Activated naive CD4-positive, alpha-beta T cell treated with Interleukin-2 at 50 U/mL for 16 hours (primary cell): Measurements from ENCODE around the gene NRK.
"Not testable (repeated sequence)": the region's sequence is repeated elsewhere in the genome, so short reads cannot be mapped to it uniquely, and the experiment has no call there.

Source experiments
- DNase-seq: peaks from one replicate; pipeline ENCODE4 v3.0.0-alpha.2; 2020

The NRK gene, protein sequence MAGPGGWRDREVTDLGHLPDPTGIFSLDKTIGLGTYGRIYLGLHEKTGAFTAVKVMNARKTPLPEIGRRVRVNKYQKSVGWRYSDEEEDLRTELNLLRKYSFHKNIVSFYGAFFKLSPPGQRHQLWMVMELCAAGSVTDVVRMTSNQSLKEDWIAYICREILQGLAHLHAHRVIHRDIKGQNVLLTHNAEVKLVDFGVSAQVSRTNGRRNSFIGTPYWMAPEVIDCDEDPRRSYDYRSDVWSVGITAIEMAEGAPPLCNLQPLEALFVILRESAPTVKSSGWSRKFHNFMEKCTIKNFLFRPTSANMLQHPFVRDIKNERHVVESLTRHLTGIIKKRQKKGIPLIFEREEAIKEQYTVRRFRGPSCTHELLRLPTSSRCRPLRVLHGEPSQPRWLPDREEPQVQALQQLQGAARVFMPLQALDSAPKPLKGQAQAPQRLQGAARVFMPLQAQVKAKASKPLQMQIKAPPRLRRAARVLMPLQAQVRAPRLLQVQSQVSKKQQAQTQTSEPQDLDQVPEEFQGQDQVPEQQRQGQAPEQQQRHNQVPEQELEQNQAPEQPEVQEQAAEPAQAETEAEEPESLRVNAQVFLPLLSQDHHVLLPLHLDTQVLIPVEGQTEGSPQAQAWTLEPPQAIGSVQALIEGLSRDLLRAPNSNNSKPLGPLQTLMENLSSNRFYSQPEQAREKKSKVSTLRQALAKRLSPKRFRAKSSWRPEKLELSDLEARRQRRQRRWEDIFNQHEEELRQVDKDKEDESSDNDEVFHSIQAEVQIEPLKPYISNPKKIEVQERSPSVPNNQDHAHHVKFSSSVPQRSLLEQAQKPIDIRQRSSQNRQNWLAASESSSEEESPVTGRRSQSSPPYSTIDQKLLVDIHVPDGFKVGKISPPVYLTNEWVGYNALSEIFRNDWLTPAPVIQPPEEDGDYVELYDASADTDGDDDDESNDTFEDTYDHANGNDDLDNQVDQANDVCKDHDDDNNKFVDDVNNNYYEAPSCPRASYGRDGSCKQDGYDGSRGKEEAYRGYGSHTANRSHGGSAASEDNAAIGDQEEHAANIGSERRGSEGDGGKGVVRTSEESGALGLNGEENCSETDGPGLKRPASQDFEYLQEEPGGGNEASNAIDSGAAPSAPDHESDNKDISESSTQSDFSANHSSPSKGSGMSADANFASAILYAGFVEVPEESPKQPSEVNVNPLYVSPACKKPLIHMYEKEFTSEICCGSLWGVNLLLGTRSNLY (N-terminal part only)

DNA sequence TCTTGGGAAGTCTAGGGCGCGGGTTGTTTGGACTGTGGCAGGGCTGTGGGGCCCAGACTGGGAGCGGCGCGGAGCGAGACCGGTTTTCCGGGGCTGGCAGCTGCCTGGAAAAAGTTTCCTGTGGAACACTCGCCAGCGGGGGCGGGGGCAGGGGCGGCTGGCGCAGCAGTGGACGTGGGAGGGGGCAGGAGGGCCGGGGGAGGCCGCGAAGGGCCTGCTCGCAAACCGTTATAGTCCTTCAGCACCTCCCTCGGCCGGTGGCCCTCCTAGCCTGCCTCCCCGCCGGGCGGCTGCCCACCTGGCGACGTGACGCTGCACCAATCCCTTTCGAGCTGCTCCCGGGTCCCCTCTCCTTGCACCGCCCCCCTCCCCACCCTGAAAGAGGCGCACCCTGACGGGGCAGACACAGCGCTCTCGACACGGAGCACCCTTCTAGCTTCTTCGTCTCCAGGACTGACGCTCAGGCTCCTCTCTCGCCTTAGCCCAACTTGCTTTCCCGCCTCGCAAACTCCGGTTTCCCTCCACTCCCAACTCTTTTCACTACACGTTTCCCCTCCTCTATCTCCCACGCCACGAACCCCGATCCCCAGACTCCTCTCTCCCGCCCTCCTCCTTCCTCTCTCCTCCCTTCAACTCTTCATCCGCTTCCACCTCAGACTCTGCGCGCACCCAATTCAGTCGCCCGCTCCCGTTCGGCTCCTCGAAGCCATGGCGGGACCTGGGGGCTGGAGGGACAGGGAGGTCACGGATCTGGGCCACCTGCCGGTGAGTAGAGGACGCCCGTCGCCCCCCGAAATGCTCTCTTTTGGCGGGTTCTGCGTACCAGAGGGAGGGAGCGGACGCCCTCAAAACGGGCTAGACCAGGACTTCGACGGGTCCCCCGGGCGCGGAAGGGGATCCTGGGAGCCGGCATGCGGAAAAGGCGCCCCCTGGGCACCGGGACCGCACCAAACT is at the start of gene NRK:
Gene NRK, plus strand, starts transcription at position 402 of the 954 bp plus-strand sequence. Its CDS starts 307 bp downstream, at position 709.
- DNase-seq, result no peak

DNA sequence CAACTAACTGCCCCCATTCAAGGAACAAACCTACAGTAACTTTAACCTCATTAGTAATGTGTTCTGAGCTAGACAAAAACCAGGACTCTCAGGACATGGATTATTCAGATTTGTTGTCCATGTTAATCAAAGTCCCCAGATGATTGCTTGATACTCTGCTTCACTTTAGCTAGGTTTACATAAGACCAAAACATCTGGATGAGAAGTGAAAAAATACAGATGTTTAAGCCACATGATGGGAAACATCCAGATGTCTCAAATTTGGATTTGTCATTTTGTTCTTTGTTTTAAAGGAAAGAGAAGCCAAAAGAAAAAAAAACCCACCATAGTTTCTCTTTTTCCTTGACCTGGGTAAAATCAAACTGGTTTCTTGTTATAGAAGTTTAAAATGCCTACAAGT is 48.5 kb upstream of the NRK start:
- DNase-seq, result no peak

DNA sequence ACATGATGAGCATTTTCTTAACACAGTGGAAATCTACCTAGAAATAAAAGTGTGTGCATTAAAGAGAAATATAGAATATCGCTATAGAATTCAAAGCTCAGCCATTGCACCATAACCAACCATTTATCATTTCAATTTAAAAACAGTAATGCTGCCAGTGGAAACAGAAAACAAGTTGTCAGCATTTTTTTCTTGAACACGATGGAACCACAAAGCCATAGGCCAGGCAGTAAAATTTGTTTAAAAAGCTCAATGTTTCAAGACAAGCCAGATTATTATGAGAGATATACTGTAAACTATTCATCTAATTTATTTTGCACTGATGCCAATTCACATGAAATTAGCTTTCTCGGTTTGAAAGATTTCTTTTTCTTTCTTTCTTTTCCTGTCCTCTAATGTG is 46.7 kb upstream of the NRK start:
- no peak for DNase-seq

DNA sequence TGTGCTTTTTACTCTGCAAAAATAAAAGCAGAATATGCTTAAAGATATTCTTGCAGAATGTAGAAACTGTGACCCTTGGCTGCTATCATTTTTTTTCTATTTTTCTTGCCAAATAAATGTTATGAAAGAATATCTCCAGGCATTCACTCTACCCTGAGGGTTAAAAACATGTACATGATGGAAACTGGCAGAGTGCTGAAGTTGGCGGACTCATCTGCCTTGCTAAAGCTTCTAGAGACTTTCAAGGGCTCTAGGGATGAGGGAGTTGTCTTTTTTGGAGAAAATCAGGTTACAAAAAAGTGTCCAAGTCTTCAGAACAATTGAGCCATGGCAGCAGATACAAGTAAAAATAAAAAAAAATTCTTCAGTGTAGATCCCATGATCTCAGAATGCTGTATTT is 40.5 kb upstream of the NRK start:
- DNase-seq, result no peak

DNA sequence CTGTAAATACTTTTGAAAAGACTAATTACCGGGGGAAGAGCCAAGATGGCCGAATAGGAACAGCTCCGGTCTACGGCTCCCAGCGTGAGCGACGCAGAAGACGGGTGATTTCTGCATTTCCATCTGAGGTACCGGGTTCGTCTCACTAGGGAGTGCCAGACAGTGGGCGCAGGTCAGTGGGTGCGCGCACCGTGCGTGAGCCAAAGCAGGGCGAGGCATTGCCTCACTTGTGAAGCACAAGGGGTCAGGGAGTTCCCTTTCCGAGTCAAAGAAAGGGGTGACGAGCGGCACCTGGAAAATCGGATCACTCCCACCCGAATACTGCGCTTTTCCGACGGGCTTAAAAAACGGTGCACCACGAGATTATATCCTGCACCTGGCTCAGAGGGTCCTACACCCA is 25.5 kb upstream of the NRK start:
- not testable (repeated sequence) for DNase-seq

DNA sequence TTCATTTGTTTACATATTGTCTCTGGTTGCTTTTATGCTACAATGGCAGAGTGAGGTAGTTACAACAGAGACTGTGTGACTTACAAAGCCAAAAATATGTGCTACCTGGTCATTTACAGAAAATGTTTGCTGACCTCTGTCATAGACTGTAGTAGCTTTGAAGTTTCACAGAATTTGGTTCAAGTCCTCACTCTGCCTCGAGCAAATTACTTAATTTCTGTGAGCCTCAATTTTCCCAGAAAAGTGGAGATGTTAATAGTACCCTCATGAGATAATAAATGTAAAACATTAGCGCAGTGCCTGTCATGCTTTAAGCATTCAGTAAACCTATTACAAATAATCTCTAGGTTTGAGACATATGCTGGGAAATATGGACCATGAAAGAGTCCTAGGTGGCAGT is 18.4 kb upstream of the NRK start:
- DNase-seq, result no peak

DNA sequence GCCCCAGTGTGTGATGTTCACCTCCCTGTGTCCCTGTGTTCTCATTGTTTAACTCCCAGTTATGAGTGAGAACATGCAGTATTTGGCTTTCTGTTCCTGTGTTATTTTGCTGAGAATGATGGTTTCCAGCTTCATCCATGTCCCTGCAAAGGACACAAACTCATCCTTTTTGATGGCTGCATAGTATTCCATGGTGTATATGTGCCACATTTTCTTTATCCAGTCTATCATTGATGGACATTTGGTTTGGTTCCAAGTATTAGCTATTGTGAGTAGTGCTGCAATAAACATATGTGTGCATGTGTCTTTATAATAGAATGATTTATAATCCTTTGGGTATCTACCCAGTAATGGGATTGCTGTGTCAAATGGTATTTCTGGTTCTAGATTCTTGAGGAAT is 16.7 kb upstream of the NRK start:
- not testable (repeated sequence) for DNase-seq

DNA sequence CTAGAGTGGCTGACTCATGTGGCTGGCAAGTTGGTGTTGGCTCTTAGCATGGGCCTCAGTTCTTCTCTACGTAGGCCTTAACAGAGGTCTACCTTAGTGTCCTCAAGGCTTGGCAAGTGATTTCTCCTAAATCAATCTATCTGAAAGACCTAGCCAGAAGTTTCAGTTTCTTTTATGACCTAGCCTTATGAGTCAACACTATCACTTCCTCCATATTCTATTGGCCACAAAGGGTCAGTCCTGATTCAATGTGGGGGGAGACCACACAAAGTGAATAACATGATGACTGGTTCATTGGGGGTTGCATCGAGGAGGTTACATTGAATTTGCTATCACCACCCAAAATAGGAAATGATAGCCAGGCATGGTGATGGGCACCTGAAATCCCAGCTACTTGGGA is 5.8 kb upstream of the NRK start:
- DNase-seq, result no peak

DNA sequence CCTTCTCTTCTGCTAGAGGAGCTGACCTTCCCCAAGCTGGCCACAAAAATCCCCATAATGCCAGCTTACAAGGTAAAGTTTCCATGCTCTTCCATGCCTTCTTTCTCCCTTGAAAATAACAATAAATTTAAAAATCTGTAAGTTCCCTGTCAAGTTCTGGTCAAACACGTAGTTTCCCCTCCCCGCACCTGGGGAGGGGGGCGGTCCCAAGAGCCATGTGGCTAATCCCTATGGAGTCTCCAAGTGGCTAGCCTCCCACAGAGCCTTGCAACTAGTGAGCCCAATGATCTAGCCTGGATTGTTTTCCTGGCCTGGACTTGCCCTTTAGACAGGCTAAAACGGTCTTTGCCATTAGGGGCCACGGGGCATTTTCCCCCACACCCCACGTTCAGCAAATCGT is 2.1 kb upstream of the NRK start:
- DNase-seq, result no peak

DNA sequence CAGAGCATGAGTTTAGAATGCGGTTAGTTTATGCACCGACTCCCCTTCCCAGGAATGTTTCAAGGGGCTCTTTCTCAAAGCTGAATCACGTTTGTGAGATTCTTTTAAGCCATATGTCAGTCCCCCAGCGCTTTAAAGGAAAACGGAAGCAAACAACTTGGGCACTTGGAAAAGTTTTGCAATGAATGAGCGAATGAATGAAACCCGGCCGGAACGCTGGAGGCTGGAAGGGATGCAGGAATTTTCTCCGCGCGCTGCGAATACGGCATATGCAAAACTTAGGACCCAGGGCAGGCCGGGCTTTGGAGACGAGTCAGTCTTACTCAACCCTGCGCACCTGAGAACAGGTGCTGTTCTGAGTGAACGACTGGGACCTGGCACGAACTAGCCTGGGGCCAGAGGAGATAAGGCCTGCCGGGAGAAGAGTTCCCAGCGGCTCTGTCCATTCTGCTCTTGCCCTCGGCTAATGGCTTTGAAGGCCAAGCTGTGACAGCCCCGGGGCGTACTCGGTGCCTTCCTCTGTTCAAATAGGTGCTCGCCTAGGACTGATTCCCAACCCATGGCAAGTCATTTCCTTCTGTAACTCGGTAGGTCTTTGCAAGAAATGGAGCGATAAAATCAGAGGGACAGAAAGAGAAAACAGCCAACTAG is 743 bp upstream of the NRK start:
- no peak for DNase-seq

DNA sequence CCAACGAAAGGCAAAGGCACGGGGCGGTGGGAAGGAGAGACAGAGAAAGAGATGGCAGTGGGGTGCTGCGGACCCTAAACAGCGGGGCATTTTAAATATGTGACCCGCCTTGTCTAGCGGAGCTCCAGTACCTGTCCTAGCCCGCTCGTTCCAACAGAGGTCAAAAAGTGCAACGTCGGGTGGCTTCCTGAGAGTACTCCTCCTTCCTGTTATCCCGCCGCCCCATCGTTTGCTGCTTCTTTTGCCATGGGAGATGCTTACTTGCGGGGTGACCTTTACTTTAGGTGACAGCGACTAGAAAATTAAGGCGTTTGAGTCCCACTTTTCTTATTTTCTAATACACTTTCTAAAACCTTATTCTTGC is 735 bp downstream of the NRK start:
- no peak for DNase-seq

DNA sequence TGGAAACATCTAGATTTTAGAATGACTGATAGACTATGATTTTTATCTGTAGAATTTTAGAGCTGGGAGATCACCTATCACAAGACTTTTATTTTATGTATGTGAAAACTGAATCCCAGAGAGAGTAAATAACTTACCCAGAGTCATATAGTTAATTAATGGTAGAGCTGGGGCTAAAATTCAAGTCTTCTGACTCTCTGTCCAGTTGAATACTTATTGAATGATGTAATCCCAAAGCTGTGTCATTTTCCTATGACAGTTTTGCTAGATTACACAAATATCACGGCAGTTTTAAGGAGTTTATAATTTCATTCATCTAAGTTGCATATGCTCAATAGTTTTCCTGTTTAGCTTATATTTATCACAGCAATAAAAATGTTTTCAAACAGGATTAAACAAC is 6.7 kb downstream of the NRK start:
- DNase-seq, result no peak

DNA sequence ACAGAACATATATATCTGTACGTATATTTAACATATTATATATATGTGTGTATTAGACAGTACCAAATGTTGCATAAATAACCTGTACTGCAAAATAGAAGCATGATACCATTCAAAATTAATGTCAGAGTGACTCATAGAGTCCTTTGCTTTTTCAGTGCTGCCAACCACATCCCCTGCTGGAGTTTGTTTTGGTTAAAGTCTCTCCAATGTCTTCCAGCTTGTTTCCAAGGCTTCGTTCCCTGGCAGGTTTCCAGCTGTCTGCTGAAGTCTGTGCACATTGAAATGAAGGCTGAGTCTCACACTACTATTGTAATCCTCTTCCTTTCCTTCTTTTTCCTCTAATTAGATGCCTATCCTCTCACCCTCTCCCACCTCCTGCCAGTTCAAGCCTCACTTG is 14.9 kb downstream of the NRK start:
- DNase-seq, result no peak

DNA sequence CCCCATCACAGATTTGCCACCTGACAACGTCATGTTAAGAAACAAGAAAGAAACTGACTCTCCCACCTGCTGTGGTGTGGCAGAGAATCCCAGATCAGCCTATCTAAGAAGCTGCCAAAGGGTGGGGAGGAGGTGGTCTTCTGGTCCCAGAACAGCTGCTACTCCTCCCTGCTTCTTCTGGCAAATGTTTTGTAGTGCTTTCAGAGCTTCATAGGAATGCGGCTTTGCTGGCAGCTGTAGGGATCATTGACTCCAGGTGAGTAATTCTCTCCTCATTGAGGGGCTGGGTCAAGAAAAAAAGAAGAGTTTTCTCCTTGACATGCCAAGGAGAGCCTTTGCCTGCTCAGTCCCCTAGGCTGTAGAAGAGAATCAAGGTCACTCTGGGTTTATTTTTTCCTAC is 23.3 kb downstream of the NRK start:
- no peak for DNase-seq

DNA sequence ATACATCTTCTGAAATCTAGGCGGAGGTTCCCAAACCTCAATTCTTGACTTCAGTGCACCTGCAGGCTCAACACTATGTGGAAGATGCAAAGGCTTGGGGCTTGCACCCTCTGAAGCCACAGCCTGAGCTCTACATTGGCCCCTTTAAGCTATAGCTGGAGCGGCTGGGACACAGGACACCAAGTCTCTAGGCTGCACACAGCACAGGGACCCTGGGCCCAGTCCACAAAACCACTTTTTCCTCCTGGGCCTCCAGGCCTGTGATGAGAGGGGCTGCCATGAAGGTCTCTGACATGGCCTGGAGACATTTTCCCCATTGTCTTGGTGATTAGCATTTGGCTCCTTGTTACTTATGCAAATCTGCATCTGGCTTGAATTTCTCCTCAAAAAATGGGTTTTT is 27.8 kb downstream of the NRK start:
- not testable (repeated sequence) for DNase-seq

DNA sequence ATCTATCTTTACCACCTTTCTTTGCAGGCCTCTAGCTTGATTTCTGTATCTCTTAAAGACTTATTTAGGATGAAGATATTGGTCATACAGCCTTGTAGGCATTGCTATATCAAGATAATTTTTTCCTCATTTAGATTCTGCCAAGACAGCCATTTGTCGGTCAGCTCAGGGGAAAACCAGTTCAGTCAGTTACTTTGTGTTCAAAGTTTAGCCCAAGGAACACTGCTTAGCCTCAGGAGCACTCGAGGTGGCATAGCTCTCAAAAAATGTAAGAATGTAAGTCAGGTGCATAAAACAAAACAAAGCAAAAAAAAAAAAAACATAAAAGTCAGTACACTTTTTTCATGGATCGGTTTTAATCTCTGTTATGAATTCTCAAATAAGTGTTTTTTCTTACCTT is 43.4 kb downstream of the NRK start:
- no peak for DNase-seq

DNA sequence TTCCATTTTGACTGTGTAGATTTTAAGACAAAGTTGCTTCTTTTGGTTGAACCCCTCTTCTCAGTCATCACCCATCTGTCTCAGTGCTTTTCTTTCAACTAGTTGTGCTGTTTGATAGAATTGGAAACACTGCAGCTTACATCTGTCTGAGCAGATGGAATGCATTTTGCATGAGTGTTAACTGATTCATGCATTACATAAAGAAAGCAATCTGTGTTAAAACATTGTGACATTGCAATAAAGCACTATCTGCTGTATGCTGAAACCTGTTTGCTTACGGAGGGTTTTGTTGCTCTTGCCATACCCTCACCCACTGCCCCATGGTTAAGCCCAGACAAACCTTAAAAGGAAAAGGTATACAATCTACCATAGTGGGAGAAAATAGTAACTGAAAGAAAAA is 47.4 kb downstream of the NRK start:
- no peak for DNase-seq

DNA sequence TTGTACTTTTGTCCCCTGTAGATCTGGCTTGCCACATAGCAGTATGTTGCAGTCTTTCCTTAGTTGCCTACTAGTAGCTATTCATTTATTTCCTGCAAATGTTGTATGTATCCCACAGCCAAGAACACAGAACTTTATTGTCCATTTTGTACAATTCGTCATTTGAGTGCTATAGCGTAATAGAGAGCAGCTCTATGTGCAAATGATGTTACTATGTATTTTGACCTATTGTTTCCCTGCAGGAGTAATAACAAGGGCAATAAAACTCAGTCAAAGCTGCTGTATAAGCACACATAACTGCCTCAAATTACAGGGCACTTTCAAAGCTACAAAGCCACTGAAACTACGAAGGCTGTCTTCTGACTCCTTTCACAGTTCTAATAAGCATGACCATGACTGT is 48.1 kb downstream of the NRK start:
- no peak for DNase-seq

DNA sequence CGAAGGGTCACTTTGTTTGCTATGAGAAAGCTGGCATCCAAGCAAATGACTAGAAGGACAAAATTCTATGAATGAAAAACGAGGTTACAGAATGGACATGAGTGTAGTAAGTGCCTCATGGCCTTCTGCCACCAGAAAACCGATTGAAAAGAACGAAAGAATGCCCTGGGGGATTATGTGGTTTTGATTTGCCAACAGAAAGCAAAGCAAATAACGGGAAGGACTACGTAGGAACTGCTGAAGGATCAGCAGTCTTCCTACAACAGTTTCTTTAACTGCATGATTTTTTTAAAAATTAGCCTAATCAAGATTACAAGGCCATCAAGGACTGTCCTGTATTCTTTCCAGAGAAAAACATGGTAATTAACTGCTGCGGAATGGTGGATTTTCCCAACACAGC is 50.6 kb downstream of the NRK start:
- DNase-seq, result no peak

DNA sequence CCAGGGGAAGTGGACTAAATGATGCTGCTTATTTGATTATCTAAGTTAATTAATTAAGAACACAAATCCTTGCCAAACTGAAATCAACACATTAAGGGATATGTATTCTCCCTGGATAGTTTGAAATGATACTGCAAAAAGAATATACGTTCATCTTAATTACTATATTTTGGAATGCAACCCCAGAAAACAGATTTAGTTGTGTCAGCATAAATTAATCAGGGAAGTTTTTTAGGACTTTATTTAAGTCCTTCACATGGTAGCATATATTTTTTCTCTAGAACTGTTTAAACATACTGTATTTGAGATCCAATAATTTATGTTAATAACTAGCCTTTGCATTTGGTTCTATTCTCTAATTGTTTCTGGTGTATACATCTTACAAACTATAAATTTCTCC is 52.5 kb downstream of the NRK start:
- DNase-seq, result no peak

DNA sequence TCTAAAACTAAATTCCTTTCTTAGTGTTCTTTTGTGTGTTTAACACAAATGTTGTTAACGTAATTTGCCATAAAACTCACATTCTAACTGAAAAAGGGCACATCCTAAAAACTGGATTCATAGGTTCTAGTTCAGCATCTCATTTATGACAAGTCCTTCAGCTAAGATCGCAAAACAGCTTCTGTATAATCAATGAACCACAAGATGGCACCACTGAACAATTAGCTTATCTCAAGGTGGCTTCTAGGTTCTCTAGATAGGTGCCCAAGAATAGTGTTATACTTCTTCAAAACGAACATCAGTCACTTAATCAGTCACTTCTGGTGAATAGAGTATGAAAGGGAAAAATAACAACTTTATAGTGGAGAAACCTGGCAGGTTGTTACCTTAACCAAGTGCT is 54.3 kb downstream of the NRK start:
- no peak for DNase-seq

DNA sequence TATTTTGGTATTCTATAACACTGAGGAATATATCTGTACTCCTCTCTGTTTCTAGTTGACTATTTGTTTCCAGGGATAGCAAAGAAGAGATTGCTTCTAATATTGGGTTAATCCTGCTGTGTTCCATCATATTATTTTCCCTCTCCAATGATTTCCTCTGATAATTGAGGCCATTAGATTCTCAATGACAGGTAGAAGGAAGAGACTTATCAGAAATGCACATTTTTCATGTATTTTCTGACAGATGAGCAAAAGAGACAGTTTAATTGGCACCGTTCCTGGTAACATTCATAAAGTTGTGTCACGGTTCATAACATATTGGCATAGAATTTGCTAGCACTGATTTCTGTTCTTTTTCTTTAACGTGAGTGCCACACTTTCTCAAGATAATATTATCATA is 58.2 kb downstream of the NRK start:
- DNase-seq, result no peak
